Measurements from ENCODE around the gene APOBR. TPM values are rescaled to one million over a fixed set of nuclear protein-coding genes. Genes with fewer than 3 reads are reported as not detected.

APOBR gene
- total and polyA plus RNA-seq, 2 experiments from 2014 or later = 0.13 to 0.22 TPM

- WGBS (ENCODE audit: low lambda C conversion rate, missing lambda C conversion rate) = 93% methylated on average over 19 of the region's 19 CpGs
- TF ChIP-seq CTCF (IDR thresholded peaks at IDR 0.05; ENCODE audit: poor library complexity) = no peak
- Histone ChIP-seq H3K27me3 (no peaks in the 10 kb centered on the region), H3K9me2 (replicated peaks; ENCODE audit: insufficient read depth) (no peaks in the 10 kb centered on the region), H3K9me3 (ENCODE audit: low read depth) (no peaks in the 10 kb centered on the region), H3K4me1 (ENCODE audit: insufficient read depth) (no peaks in the 10 kb centered on the region), H2AFZ (no peak overlapping the region), H3K79me2 (no peaks in the 10 kb centered on the region), H3K27ac (no peak overlapping the region), H3K4me3 (no peak overlapping the region), H3K36me3 (replicated peaks; ENCODE audit: insufficient read depth, low read depth) (no peaks in the 10 kb centered on the region), H4K20me1 (ENCODE audit: insufficient read depth, poor library complexity, severe bottlenecking) (no peaks in the 10 kb centered on the region), H3K4me2 (no peak overlapping the region)
- no peak for DNase-seq (ENCODE audit: low spot score)
Measured at GRCh38 chr16:28501258-28502232, 7.1 kb downstream of the APOBR start.

- Histone ChIP-seq H3K36me3 (replicated peaks; ENCODE audit: insufficient read depth, low read depth) (no peaks in the 10 kb centered on the region), H3K4me2 (no peak overlapping the region), H3K27ac (no peak overlapping the region), H3K9me2 (replicated peaks; ENCODE audit: insufficient read depth) (no peaks in the 10 kb centered on the region), H3K9me3 (ENCODE audit: low read depth) (no peaks in the 10 kb centered on the region), H3K79me2 (no peaks in the 10 kb centered on the region), H4K20me1 (ENCODE audit: insufficient read depth, poor library complexity, severe bottlenecking) (no peaks in the 10 kb centered on the region), H3K4me3 (no peak overlapping the region), H2AFZ (no peak overlapping the region), H3K4me1 (ENCODE audit: insufficient read depth) (no peaks in the 10 kb centered on the region), H3K27me3 (no peaks in the 10 kb centered on the region)
- TF ChIP-seq CTCF (IDR thresholded peaks at IDR 0.05; ENCODE audit: poor library complexity) (no peak), EZH2 (IDR thresholded peaks at IDR 0.05; ENCODE audit: borderline replicate concordance) (no peak), EZH2phosphoT487 (IDR thresholded peaks at IDR 0.05; ENCODE audit: low read depth, severe bottlenecking, unreplicated experiment) (no peak)
- DNase-seq (ENCODE audit: low spot score) = no peak
- WGBS (ENCODE audit: low lambda C conversion rate, missing lambda C conversion rate) = 100% methylated on average over 2 of the region's 2 CpGs
Measured at GRCh38 chr16:28502290-28502689, 7.8 kb downstream of the APOBR start.

GRCh38 chr16:28503470-28504259 lies 9.2 kb downstream of the APOBR start:
- H3K4me1 ChIP-seq (ENCODE audit: insufficient read depth) = no peaks in the 10 kb centered on the region
- 76% methylated on average over 14 of the region's 15 CpGs for WGBS (ENCODE audit: low lambda C conversion rate, missing lambda C conversion rate)
- H3K4me3 ChIP-seq = no peak overlapping the region

More at GRCh38 chr16:28503470-28504259, 9.2 kb downstream of the APOBR start:
- no peaks in the 10 kb centered on the region for H3K79me2 ChIP-seq
- H2AFZ ChIP-seq = no peak overlapping the region
- TF ChIP-seq EZH2 (IDR thresholded peaks at IDR 0.05; ENCODE audit: borderline replicate concordance) = no peak
- no peak for TF ChIP-seq EZH2phosphoT487 (IDR thresholded peaks at IDR 0.05; ENCODE audit: low read depth, severe bottlenecking, unreplicated experiment)
- TF ChIP-seq CTCF (IDR thresholded peaks at IDR 0.05; ENCODE audit: poor library complexity) = no peak
- H4K20me1 ChIP-seq (ENCODE audit: insufficient read depth, poor library complexity, severe bottlenecking) = no peaks in the 10 kb centered on the region
- H3K4me2 ChIP-seq = no peak overlapping the region
- no peaks in the 10 kb centered on the region for H3K27me3 ChIP-seq
- H3K27ac ChIP-seq = no peak overlapping the region
- DNase-seq (ENCODE audit: low spot score) = no peak
- H3K9me3 ChIP-seq (ENCODE audit: low read depth) = no peaks in the 10 kb centered on the region
- H3K9me2 ChIP-seq (replicated peaks; ENCODE audit: insufficient read depth) = no peaks in the 10 kb centered on the region
- H3K36me3 ChIP-seq (replicated peaks; ENCODE audit: insufficient read depth, low read depth) = no peaks in the 10 kb centered on the region
